Neuronal stem cell (in vitro differentiated cells): ENCODE data around the gene STXBP6.

ENCODE experiments used
- DNase-seq: peaks from one replicate; pipeline ENCODE4 v3.0.0-alpha.2; 2013; ENCODE audit warnings: low spot score
- H2AFZ ChIP-seq: one replicate; pipeline ENCODE4 v1.6.1; 2013; ENCODE audit warnings: mild to moderate bottlenecking, low read length, inconsistent platforms
- H2AK5ac ChIP-seq: 2 replicates; pipeline ENCODE4 v1.6.1; 2013; ENCODE audit warnings: low read depth, mild to moderate bottlenecking, inconsistent platforms, low read length, moderate library complexity, mixed read lengths
- H2BK120ac ChIP-seq: 2 replicates; pipeline ENCODE4 v1.6.1; 2013; ENCODE audit warnings: low read depth, mild to moderate bottlenecking, inconsistent platforms, low read length, moderate library complexity, mixed read lengths
- H2BK12ac ChIP-seq: one replicate; pipeline ENCODE4 v1.6.1; 2013; ENCODE audit warnings: low read length, inconsistent platforms
- H2BK15ac ChIP-seq: 2 replicates; pipeline ENCODE4 v1.6.1; 2013; ENCODE audit warnings: mild to moderate bottlenecking, low read length, inconsistent platforms, mixed read lengths
- H2BK5ac ChIP-seq: one replicate; pipeline ENCODE4 v1.6.1; 2013; ENCODE audit warnings: inconsistent platforms, mild to moderate bottlenecking, low read length, moderate library complexity
- H3K14ac ChIP-seq: one replicate; pipeline ENCODE4 v1.6.1; 2013; ENCODE audit warnings: low read length, inconsistent platforms
- H3K18ac ChIP-seq: 2 replicates; pipeline ENCODE4 v1.6.1; 2013; ENCODE audit warnings: low read length, inconsistent platforms
- H3K23ac ChIP-seq: 2 replicates; pipeline ENCODE4 v1.6.1; 2013; ENCODE audit warnings: low read depth, mild to moderate bottlenecking, mixed read lengths, low read length, inconsistent platforms; ENCODE audit not compliant: poor library complexity
- H3K27ac ChIP-seq: replicated peaks from 3 replicates; pipeline ENCODE4 v1.5.1; 2013; ENCODE audit warnings: low read length, inconsistent platforms
- H3K27me3 ChIP-seq, 3 experiments: 2 replicates each; pipeline ENCODE4 v1.6.1; 2013; ENCODE audit warnings: low read length in 3 of 3, mild to moderate bottlenecking in 2 of 3, inconsistent platforms in 1 of 3, low read depth in 1 of 3, mixed read lengths in 1 of 3, moderate library complexity in 1 of 3; ENCODE audit not compliant: control insufficient read depth in 3 of 3, insufficient read depth in 3 of 3
- H3K36me3 ChIP-seq, 2 donors: replicated peaks in 1 of 2; 2 replicates each; pipeline ENCODE4 v1.6.1; 2013; ENCODE audit warnings: low read length in 2 of 2; ENCODE audit not compliant: control insufficient read depth in 2 of 2, insufficient read depth in 2 of 2
- H3K4ac ChIP-seq: 2 replicates; pipeline ENCODE4 v1.6.1; 2013; ENCODE audit warnings: inconsistent platforms, mild to moderate bottlenecking, low read length, moderate library complexity
- H3K4me1 ChIP-seq, 2 donors: 1 replicate in 1 of 2; 2 replicates in 1 of 2; pipeline ENCODE4 v1.6.1; 2013; ENCODE audit warnings: low read length in 2 of 2, low read depth in 1 of 2; ENCODE audit not compliant: control insufficient read depth in 2 of 2, insufficient read depth in 1 of 2
- H3K4me2 ChIP-seq: one replicate; pipeline ENCODE4 v1.6.1; 2013; ENCODE audit warnings: mild to moderate bottlenecking, low read length, inconsistent platforms; ENCODE audit not compliant: insufficient read depth, poor library complexity, severe bottlenecking
- H3K4me3 ChIP-seq, 2 donors: 2 replicates each; pipeline ENCODE4 v1.5.1; 2013; ENCODE audit warnings: low read length in 2 of 2, mild to moderate bottlenecking in 2 of 2, inconsistent platforms in 1 of 2, moderate library complexity in 1 of 2
- H3K79me1 ChIP-seq: one replicate; pipeline ENCODE4 v1.6.1; 2013; ENCODE audit warnings: low read depth, mild to moderate bottlenecking, inconsistent platforms, low read length, moderate library complexity
- H3K9ac ChIP-seq: one replicate; pipeline ENCODE4 v1.6.1; 2013; ENCODE audit warnings: mild to moderate bottlenecking, low read depth, low read length, inconsistent platforms; ENCODE audit not compliant: poor library complexity
- H3K9me3 ChIP-seq, 2 donors: replicated peaks in 1 of 2; 2 replicates each; pipeline versions ENCODE3 to v1.6.1; 2013; ENCODE audit warnings: low read length in 2 of 2, mild to moderate bottlenecking in 2 of 2, inconsistent platforms in 1 of 2, low read depth in 1 of 2, mixed read lengths in 1 of 2, moderate library complexity in 1 of 2; ENCODE audit not compliant: control insufficient read depth in 2 of 2, insufficient read depth in 1 of 2
- H4K8ac ChIP-seq: one replicate; pipeline ENCODE4 v1.6.1; 2013; ENCODE audit warnings: low read depth, mild to moderate bottlenecking, inconsistent platforms, low read length, moderate library complexity
- H4K91ac ChIP-seq: one replicate; pipeline ENCODE4 v1.6.1; 2013; ENCODE audit warnings: low read length, low read depth, mild to moderate bottlenecking, inconsistent platforms; ENCODE audit not compliant: poor library complexity
- WGBS, 2 donors: extraction: QIAGEN DNeasy Blood & Tissue Kit; methylation state at CpG; one replicate each; pipeline ENCODE4 v1.1.7; 2013; ENCODE audit warnings: missing lambda C conversion rate in 2 of 2, mixed read lengths in 1 of 2; ENCODE audit not compliant: insufficient read length in 2 of 2, insufficient replicate concordance in 1 of 2; ENCODE audit errors: extremely low coverage in 2 of 2; 5-methylcytosine and 5-hydroxymethylcytosine counted together

The STXBP6 gene

GRCh38 chr14:25049093-25049567, 817 bp downstream of the STXBP6 start:
- Histone ChIP-seq H2AFZ (peak overlapping the region; percentile 95), H3K4me3 (peak overlapping the region; percentile 45 to 91), H3K27me3 (peaks cover 7 to 74% (median 26%) of the 10 kb centered on the region in 3 experiments)

GRCh38 chr14:25048170-25049016, 1.6 kb downstream of the STXBP6 start:
- DNase-seq, result no peak
- no peak overlapping the region for H3K18ac ChIP-seq
- no peak overlapping the region for H2BK5ac ChIP-seq
- no peaks in the 10 kb centered on the region for H3K4me1 ChIP-seq
- H3K4ac ChIP-seq, result no peak overlapping the region
- no peaks in the 10 kb centered on the region for H3K9me3 ChIP-seq
- H2BK15ac ChIP-seq, result no peak overlapping the region
- no peak overlapping the region for H3K14ac ChIP-seq
- no peak overlapping the region for H3K27ac ChIP-seq
- WGBS, 2 donors, result no CpG with 5 or more reads among the region's 17 CpGs
- no peak overlapping the region for H3K9ac ChIP-seq
- H3K79me1 ChIP-seq, result no peaks in the 10 kb centered on the region
- no peak overlapping the region for H2BK12ac ChIP-seq
- H3K27me3 ChIP-seq, result peaks cover 7 to 74% (median 26%) of the 10 kb centered on the region in 3 experiments
- H4K8ac ChIP-seq, result no peak overlapping the region
- peak overlapping the region; percentile 96 for H3K4me2 ChIP-seq
- peak overlapping the region; percentile 40 for H2AK5ac ChIP-seq
- H3K4me3 ChIP-seq, result no peak overlapping the region
- no peak overlapping the region for H2BK120ac ChIP-seq
- no peak overlapping the region for H2AFZ ChIP-seq
- no peak overlapping the region for H4K91ac ChIP-seq
- no peaks in the 10 kb centered on the region for H3K36me3 ChIP-seq
- no peak overlapping the region for H3K23ac ChIP-seq

More at GRCh38 chr14:25049093-25049567, 817 bp downstream of the STXBP6 start:
- no peaks in the 10 kb centered on the region for H3K79me1 ChIP-seq
- H3K4me2 ChIP-seq, result peak overlapping the region; percentile 96
- H4K8ac ChIP-seq, result no peak overlapping the region
- H2BK15ac ChIP-seq, result peak overlapping the region; percentile 41
- no peaks in the 10 kb centered on the region for H3K36me3 ChIP-seq
- peak overlapping the region; percentile 91 for H3K9ac ChIP-seq
- no peaks in the 10 kb centered on the region for H3K4me1 ChIP-seq
- peak overlapping the region; percentile 40 for H2AK5ac ChIP-seq
- no peaks in the 10 kb centered on the region for H3K9me3 ChIP-seq
- H3K14ac ChIP-seq, result no peak overlapping the region
- no peak overlapping the region for H2BK120ac ChIP-seq
- no peak overlapping the region for H2BK5ac ChIP-seq
- WGBS, 2 donors, result no CpG with 5 or more reads among the region's 34 CpGs
- H3K27ac ChIP-seq, result no peak overlapping the region
- H3K18ac ChIP-seq, result peak overlapping the region; percentile 96
- H3K4ac ChIP-seq, result no peak overlapping the region
- peak overlapping the region; percentile 65 for H3K23ac ChIP-seq
- no peak overlapping the region for H4K91ac ChIP-seq
- no peak for DNase-seq
- H2BK12ac ChIP-seq, result no peak overlapping the region

- H2BK12ac ChIP-seq, result no peak overlapping the region
- H2BK5ac ChIP-seq, result no peak overlapping the region
- H3K36me3 ChIP-seq, result no peaks in the 10 kb centered on the region
- DNase-seq, result no peak
- H2AK5ac ChIP-seq, result no peak overlapping the region
- peaks cover 0 to 2% of the 10 kb centered on the region in 2 donors for H3K4me1 ChIP-seq
- no peaks in the 10 kb centered on the region for H3K79me1 ChIP-seq
- no peak overlapping the region for H3K18ac ChIP-seq
- no peak overlapping the region for H3K9ac ChIP-seq
- no peaks in the 10 kb centered on the region for H3K9me3 ChIP-seq
- no peak overlapping the region for H4K8ac ChIP-seq
- H3K14ac ChIP-seq, result no peak overlapping the region
- H3K4ac ChIP-seq, result no peak overlapping the region
- WGBS, 2 donors, result no CpG with 5 or more reads among the region's 2 CpGs
- no peak overlapping the region for H2BK15ac ChIP-seq
- H4K91ac ChIP-seq, result no peak overlapping the region
- H3K27me3 ChIP-seq, result peaks cover 7 to 56% (median 23%) of the 10 kb centered on the region in 3 experiments
- H2BK120ac ChIP-seq, result no peak overlapping the region
- no peak overlapping the region for H3K27ac ChIP-seq
- no peak overlapping the region for H3K23ac ChIP-seq
- no peak overlapping the region for H3K4me2 ChIP-seq
- H2AFZ ChIP-seq, result no peak overlapping the region
- no peak overlapping the region for H3K4me3 ChIP-seq
Observed at GRCh38 chr14:25046301-25046943, 3.5 kb downstream of the STXBP6 start.

GRCh38 chr14:25044106-25044698, 5.7 kb downstream of the STXBP6 start:
- no peak for DNase-seq
- no peak overlapping the region for H3K18ac ChIP-seq
- H3K23ac ChIP-seq, result no peak overlapping the region
- no peak overlapping the region for H3K27ac ChIP-seq
- H3K36me3 ChIP-seq, result no peaks in the 10 kb centered on the region
- no peak overlapping the region for H2BK120ac ChIP-seq
- no peaks in the 10 kb centered on the region for H3K9me3 ChIP-seq
- H2BK12ac ChIP-seq, result no peak overlapping the region
- no peak overlapping the region for H2AK5ac ChIP-seq
- H3K14ac ChIP-seq, result no peak overlapping the region
- no peak overlapping the region for H2BK5ac ChIP-seq
- H3K27me3 ChIP-seq, result peaks cover 4 to 38% (median 11%) of the 10 kb centered on the region in 3 experiments
- H4K8ac ChIP-seq, result no peak overlapping the region
- no peak overlapping the region for H3K9ac ChIP-seq
- H3K79me1 ChIP-seq, result no peaks in the 10 kb centered on the region
- no peak overlapping the region for H3K4me3 ChIP-seq
- WGBS, 2 donors, result no CpG with 5 or more reads among the region's 7 CpGs
- H3K4ac ChIP-seq, result no peak overlapping the region
- H3K4me1 ChIP-seq, result peaks cover 0 to 2% of the 10 kb centered on the region in 2 donors
- no peak overlapping the region for H2AFZ ChIP-seq
- H2BK15ac ChIP-seq, result no peak overlapping the region
- no peak overlapping the region for H4K91ac ChIP-seq
- H3K4me2 ChIP-seq, result no peak overlapping the region
